GM13976 (cell line): ENCODE results near the gene SMG7.

Experiments
- DNase-seq: peaks from one replicate; pipeline ENCODE4 v3.0.0; 2012; ENCODE audit warnings: low spot score
- CTCF ChIP-seq: IDR thresholded peaks from 2 replicates; pipeline ENCODE4 v1.5.1; 2012; ENCODE audit warnings: borderline replicate concordance, mild to moderate bottlenecking; ENCODE audit not compliant: insufficient read depth; ENCODE audit errors: extremely low read depth, missing control alignments, control extremely low read depth
- in situ Hi-C: fragments of 300-500 bp; cut with MboI; formaldehyde crosslinking; loops from one replicate; pipeline ENCODE4 v1.12.0; 2022; ENCODE audit warnings: low sequenced_read_pairs, mixed read lengths, inconsistent platforms; ENCODE audit not compliant: unreplicated experiment

SMG7 gene

GRCh38 chr1:183466781-183467180 lies 5.5 kb upstream of the SMG7 start:
- TF ChIP-seq CTCF = no peak
- in situ Hi-C loops = no loop called here
- DNase-seq = no peak

- in situ Hi-C loops = no loop called here
- no peak for DNase-seq
- TF ChIP-seq CTCF = no peak
Observed at GRCh38 chr1:183467687-183468086, 4.6 kb upstream of the SMG7 start.

GRCh38 chr1:183470147-183470960 lies 1.9 kb upstream of the SMG7 start:
- TF ChIP-seq CTCF = peak; percentile 55
- in situ Hi-C loops = no loop called here
- DNase-seq = peak; percentile 64

- TF ChIP-seq CTCF = peak; percentile 21
- peak; percentile 63 for DNase-seq
- in situ Hi-C loops = no loop called here
Observed at GRCh38 chr1:183470961-183471742, 1.1 kb upstream of the SMG7 start.

- no peak for TF ChIP-seq CTCF
Observed at GRCh38 chr1:183471743-183472487, 384 bp upstream of the SMG7 start.

GRCh38 chr1:183473217-183473536 lies 878 bp downstream of the SMG7 start:
- in situ Hi-C loops = no loop called here
- DNase-seq = no peak
- TF ChIP-seq CTCF = no peak

More at GRCh38 chr1:183471743-183472487, 384 bp upstream of the SMG7 start:
- DNase-seq = peak; percentile 95
- in situ Hi-C loops = no loop called here
